ENCODE results near the gene POLR2A. TPM values are rescaled to one million over a fixed set of nuclear protein-coding genes. Genes with fewer than 3 reads are reported as not detected.

Gene POLR2A
- total RNA-seq, 1 donor from 2014 or later = 32.7 TPM

DNA sequence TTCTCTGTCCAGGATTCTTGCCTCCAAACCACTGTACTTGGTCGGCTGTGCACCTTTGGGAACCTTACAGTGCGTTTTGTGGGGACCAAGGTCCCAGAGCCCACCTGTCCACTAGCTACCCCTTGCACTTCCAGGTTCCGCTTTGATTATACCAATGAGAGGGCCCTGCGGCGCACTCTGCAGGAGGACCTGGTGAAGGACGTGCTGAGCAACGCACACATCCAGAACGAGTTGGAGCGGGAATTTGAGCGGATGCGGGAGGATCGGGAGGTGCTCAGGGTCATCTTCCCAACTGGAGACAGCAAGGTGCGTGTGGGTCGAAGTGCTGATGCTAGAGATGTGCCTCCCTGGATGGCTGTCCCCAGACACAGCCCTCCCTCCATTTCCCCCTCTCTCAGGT lies 18.8 kb downstream of the POLR2A start:
- H3K4me1 Mint-ChIP-seq = no peaks in the 10 kb centered on the region
- no peak overlapping the region for H3K27ac ChIP-seq
- H4K20me1 ChIP-seq (ENCODE audit: low read depth) = peaks cover 14% of the 10 kb centered on the region
- DNase-seq (ENCODE audit: low spot score) = peak; percentile 48
- peaks cover 2% of the 10 kb centered on the region for H3K27me3 Mint-ChIP-seq (ENCODE audit: insufficient read depth, low read depth)
- no peak overlapping the region for H3K9ac ChIP-seq
- no peak overlapping the region for H3K4me3 ChIP-seq
- H3F3A ChIP-seq (ENCODE audit: low read depth) = peaks cover 10% of the 10 kb centered on the region
- H3K4me2 ChIP-seq = no peak overlapping the region
- no peak overlapping the region for H3K27ac Mint-ChIP-seq
- H3K9me3 ChIP-seq (ENCODE audit: low read depth) = no peaks in the 10 kb centered on the region
- no peak overlapping the region for H2AFZ ChIP-seq (replicated peaks)
- no peaks in the 10 kb centered on the region for H3K79me2 ChIP-seq (ENCODE audit: low read depth)
- TF ChIP-seq EZH2 (IDR thresholded peaks at IDR 0.05) = no peak
- TF ChIP-seq, protein P1, sequence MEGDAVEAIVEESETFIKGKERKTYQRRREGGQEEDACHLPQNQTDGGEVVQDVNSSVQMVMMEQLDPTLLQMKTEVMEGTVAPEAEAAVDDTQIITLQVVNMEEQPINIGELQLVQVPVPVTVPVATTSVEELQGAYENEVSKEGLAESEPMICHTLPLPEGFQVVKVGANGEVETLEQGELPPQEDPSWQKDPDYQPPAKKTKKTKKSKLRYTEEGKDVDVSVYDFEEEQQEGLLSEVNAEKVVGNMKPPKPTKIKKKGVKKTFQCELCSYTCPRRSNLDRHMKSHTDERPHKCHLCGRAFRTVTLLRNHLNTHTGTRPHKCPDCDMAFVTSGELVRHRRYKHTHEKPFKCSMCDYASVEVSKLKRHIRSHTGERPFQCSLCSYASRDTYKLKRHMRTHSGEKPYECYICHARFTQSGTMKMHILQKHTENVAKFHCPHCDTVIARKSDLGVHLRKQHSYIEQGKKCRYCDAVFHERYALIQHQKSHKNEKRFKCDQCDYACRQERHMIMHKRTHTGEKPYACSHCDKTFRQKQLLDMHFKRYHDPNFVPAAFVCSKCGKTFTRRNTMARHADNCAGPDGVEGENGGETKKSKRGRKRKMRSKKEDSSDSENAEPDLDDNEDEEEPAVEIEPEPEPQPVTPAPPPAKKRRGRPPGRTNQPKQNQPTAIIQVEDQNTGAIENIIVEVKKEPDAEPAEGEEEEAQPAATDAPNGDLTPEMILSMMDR (IDR thresholded peaks at IDR 0.05) = peak; percentile 49
- TF ChIP-seq EZH2phosphoT487 (IDR thresholded peaks at IDR 0.05) = no peak
- no peaks in the 10 kb centered on the region for H3K4me1 ChIP-seq
- H3K27me3 ChIP-seq = no peaks in the 10 kb centered on the region
- H3K36me3 Mint-ChIP-seq = peaks cover 53% of the 10 kb centered on the region
- peaks cover 18% of the 10 kb centered on the region for H3K36me3 ChIP-seq
- no peak overlapping the region for H3K4me3 Mint-ChIP-seq
- H3K9me3 Mint-ChIP-seq = no peaks in the 10 kb centered on the region

GRCh38 chr17:7503521-7503920 lies 19.4 kb downstream of the POLR2A start:
- DNase-seq (ENCODE audit: low spot score) = no peak
- no peaks in the 10 kb centered on the region for H3K4me1 Mint-ChIP-seq
- TF ChIP-seq EZH2phosphoT487 (IDR thresholded peaks at IDR 0.05) (no peak), EZH2 (IDR thresholded peaks at IDR 0.05) (no peak)
- TF ChIP-seq, protein P1 (IDR thresholded peaks at IDR 0.05) = no peak
- no peak overlapping the region for H3K4me3 Mint-ChIP-seq
- Histone ChIP-seq H3K79me2 (ENCODE audit: low read depth) (no peaks in the 10 kb centered on the region), H3K9me3 (ENCODE audit: low read depth) (no peaks in the 10 kb centered on the region), H3K4me1 (no peaks in the 10 kb centered on the region), H3K9ac (no peak overlapping the region), H3F3A (ENCODE audit: low read depth) (peaks cover 10% of the 10 kb centered on the region), H3K36me3 (peaks cover 18% of the 10 kb centered on the region), H2AFZ (replicated peaks) (no peak overlapping the region), H3K4me2 (no peak overlapping the region), H3K4me3 (no peak overlapping the region), H3K27me3 (no peaks in the 10 kb centered on the region), H3K27ac (no peak overlapping the region), H4K20me1 (ENCODE audit: low read depth) (peaks cover 14% of the 10 kb centered on the region)
- H3K9me3 Mint-ChIP-seq = no peaks in the 10 kb centered on the region
- H3K27me3 Mint-ChIP-seq (ENCODE audit: insufficient read depth, low read depth) = peaks cover 2% of the 10 kb centered on the region
- no peak overlapping the region for H3K27ac Mint-ChIP-seq
- H3K36me3 Mint-ChIP-seq = peaks cover 53% of the 10 kb centered on the region

DNA sequence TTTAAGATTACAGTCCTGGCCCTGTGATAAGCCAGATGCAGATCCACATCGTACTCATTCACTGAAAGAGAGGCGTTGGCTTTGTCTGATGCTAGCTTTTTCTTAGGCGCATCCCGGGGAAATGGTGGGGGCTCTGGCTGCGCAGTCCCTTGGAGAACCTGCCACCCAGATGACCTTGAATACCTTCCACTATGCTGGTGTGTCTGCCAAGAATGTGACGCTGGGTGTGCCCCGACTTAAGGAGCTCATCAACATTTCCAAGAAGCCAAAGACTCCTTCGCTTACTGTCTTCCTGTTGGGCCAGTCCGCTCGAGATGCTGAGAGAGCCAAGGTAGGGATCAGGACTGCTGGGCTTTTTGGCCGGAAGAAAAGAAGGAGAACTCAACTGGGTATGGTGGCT lies 24.0 kb downstream of the POLR2A start:
- H3K9ac ChIP-seq = no peak overlapping the region
- H3K9me3 ChIP-seq (ENCODE audit: low read depth) = no peaks in the 10 kb centered on the region
- DNase-seq (ENCODE audit: low spot score) = no peak
- no peak overlapping the region for H3K4me2 ChIP-seq
- H3K9me3 Mint-ChIP-seq = no peaks in the 10 kb centered on the region
- no peak overlapping the region for H3K27ac ChIP-seq
- H3K4me1 ChIP-seq = no peaks in the 10 kb centered on the region
- H2AFZ ChIP-seq (replicated peaks) = no peak overlapping the region
- peaks cover 6% of the 10 kb centered on the region for H4K20me1 ChIP-seq (ENCODE audit: low read depth)
- H3K79me2 ChIP-seq (ENCODE audit: low read depth) = no peaks in the 10 kb centered on the region
- H3K27me3 Mint-ChIP-seq (ENCODE audit: insufficient read depth, low read depth) = peaks cover 4% of the 10 kb centered on the region
- no peak overlapping the region for H3K27ac Mint-ChIP-seq
- peaks cover 10% of the 10 kb centered on the region for H3F3A ChIP-seq (ENCODE audit: low read depth)
- no peak overlapping the region for H3K4me3 ChIP-seq
- H3K27me3 ChIP-seq = no peaks in the 10 kb centered on the region
- TF ChIP-seq, protein P1 (IDR thresholded peaks at IDR 0.05) = no peak
- TF ChIP-seq EZH2phosphoT487 (IDR thresholded peaks at IDR 0.05) (no peak), EZH2 (IDR thresholded peaks at IDR 0.05) (no peak)
- no peak overlapping the region for H3K4me3 Mint-ChIP-seq
- no peaks in the 10 kb centered on the region for H3K4me1 Mint-ChIP-seq
- H3K36me3 ChIP-seq = peaks cover 18% of the 10 kb centered on the region
- H3K36me3 Mint-ChIP-seq = peaks cover 52% of the 10 kb centered on the region

Measured in neural progenitor cell (in vitro differentiated cells).